SK-N-MC (cell line): ENCODE data around the gene EMD.

Source experiments
- EZH2 ChIP-seq: fragments of 200-600 bp; sonication (generic); IDR thresholded peaks from one replicate; pipeline ENCODE4 v1.6.1; 2017; ENCODE audit warnings: antibody characterized with exemption
- POLR2AphosphoS5 ChIP-seq: IDR thresholded peaks from 2 replicates; pipeline ENCODE4 v1.6.1; 2012; ENCODE audit warnings: mild to moderate bottlenecking, low read depth, low read length, borderline replicate concordance

- no peak for TF ChIP-seq EZH2
- TF ChIP-seq POLR2AphosphoS5: no peak
These were observed 51.8 kb downstream of the EMD start for GRCh38 chrX:154430916-154431315.
